ENCODE results near the gene NPHP1.
"Not testable (repeated sequence)": the region's sequence is repeated elsewhere in the genome, so short reads cannot be mapped to it uniquely, and the experiment has no call there.

The NPHP1 gene

GRCh38 chr2:110115291-110116032 is 89.4 kb downstream of the NPHP1 start, which contains the start of gene MALL:
MALL (minus strand) TSS chr2:110115822; CDS start chr2:110115792, 30 bp downstream.
- TF ChIP-seq EZH2 (IDR thresholded peaks at IDR 0.05) (no peak), FOXP2 (optimal IDR thresholded peaks at IDR 0.05; ENCODE audit: control extremely low read depth, extremely low read length, insufficient read depth) (no peak), POLR2AphosphoS5 (IDR thresholded peaks at IDR 0.05; ENCODE audit: borderline replicate concordance, low read depth, low read length) (no peak)
- DNase-seq (ENCODE audit: low read depth, low spot score), result no peak
- Histone ChIP-seq H3K9ac (ENCODE audit: insufficient read length) (no peak within 1 kb of the TSS), H3K9me3 (ENCODE audit: low read depth, low read length) (no peaks in the 10 kb centered on the region), H3K4me3 (peak within 1 kb of the TSS; percentile 25), H3K36me3 (ENCODE audit: insufficient read depth, low read length) (no peaks in the 10 kb centered on the region), H3K27ac (no peak within 1 kb of the TSS)

- Histone ChIP-seq H3K36me3 (ENCODE audit: insufficient read depth, low read length) (no peaks in the 10 kb centered on the region), H3K9me3 (ENCODE audit: low read depth, low read length) (no peaks in the 10 kb centered on the region), H3K9ac (ENCODE audit: insufficient read length) (no peak overlapping the region), H3K27ac (no peak overlapping the region), H3K4me3 (peak overlapping the region; percentile 25)
- TF ChIP-seq EZH2 (IDR thresholded peaks at IDR 0.05) (peak; percentile 54), FOXP2 (optimal IDR thresholded peaks at IDR 0.05; ENCODE audit: control extremely low read depth, extremely low read length, insufficient read depth) (no peak)
- DNase-seq (ENCODE audit: low read depth, low spot score), result no peak
Measured at GRCh38 chr2:110114831-110115255, 90.0 kb downstream of the NPHP1 start.

GRCh38 chr2:110113961-110114591 is 90.7 kb downstream of the NPHP1 start:
- Histone ChIP-seq H3K4me3 (no peak overlapping the region), H3K36me3 (ENCODE audit: insufficient read depth, low read length) (no peaks in the 10 kb centered on the region), H3K9ac (ENCODE audit: insufficient read length) (no peak overlapping the region), H3K27ac (no peak overlapping the region), H3K9me3 (ENCODE audit: low read depth, low read length) (no peaks in the 10 kb centered on the region)
- TF ChIP-seq FOXP2 (optimal IDR thresholded peaks at IDR 0.05; ENCODE audit: control extremely low read depth, extremely low read length, insufficient read depth) (no peak), EZH2 (IDR thresholded peaks at IDR 0.05) (no peak), POLR2AphosphoS5 (IDR thresholded peaks at IDR 0.05; ENCODE audit: borderline replicate concordance, low read depth, low read length) (no peak)
- DNase-seq (ENCODE audit: low read depth, low spot score), result no peak

- H3K9ac ChIP-seq (ENCODE audit: insufficient read length); H3K36me3 ChIP-seq (ENCODE audit: insufficient read depth, low read length); H3K9me3 ChIP-seq (ENCODE audit: low read depth, low read length); H3K27ac ChIP-seq; DNase-seq (ENCODE audit: low read depth, low spot score); H3K4me3 ChIP-seq: not testable (repeated sequence)
Measured at GRCh38 chr2:110108291-110108690, 96.5 kb downstream of the NPHP1 start.

GRCh38 chr2:110107092-110108079 is 97.4 kb downstream of the NPHP1 start:
- no peaks in the 10 kb centered on the region for H3K36me3 ChIP-seq (ENCODE audit: insufficient read depth, low read length)
- DNase-seq (ENCODE audit: low read depth, low spot score), result no peak

GRCh38 chr2:110106642-110107041 is 98.2 kb downstream of the NPHP1 start:
- H3K27ac ChIP-seq, result no peak overlapping the region
- no peak overlapping the region for H3K4me3 ChIP-seq
- no peak overlapping the region for H3K9ac ChIP-seq (ENCODE audit: insufficient read length)
- DNase-seq (ENCODE audit: low read depth, low spot score), result no peak
- H3K9me3 ChIP-seq (ENCODE audit: low read depth, low read length), result no peaks in the 10 kb centered on the region
- H3K36me3 ChIP-seq (ENCODE audit: insufficient read depth, low read length), result no peaks in the 10 kb centered on the region
- no peak for TF ChIP-seq EZH2 (IDR thresholded peaks at IDR 0.05)
- no peak for TF ChIP-seq POLR2AphosphoS5 (IDR thresholded peaks at IDR 0.05; ENCODE audit: borderline replicate concordance, low read depth, low read length)
- TF ChIP-seq FOXP2 (optimal IDR thresholded peaks at IDR 0.05; ENCODE audit: control extremely low read depth, extremely low read length, insufficient read depth), result no peak

More at GRCh38 chr2:110107092-110108079, 97.4 kb downstream of the NPHP1 start:
- H3K27ac ChIP-seq, result no peak overlapping the region
- TF ChIP-seq FOXP2 (optimal IDR thresholded peaks at IDR 0.05; ENCODE audit: control extremely low read depth, extremely low read length, insufficient read depth) (no peak), EZH2 (IDR thresholded peaks at IDR 0.05) (no peak), POLR2AphosphoS5 (IDR thresholded peaks at IDR 0.05; ENCODE audit: borderline replicate concordance, low read depth, low read length) (no peak)
- no peaks in the 10 kb centered on the region for H3K9me3 ChIP-seq (ENCODE audit: low read depth, low read length)
- H3K4me3 ChIP-seq, result no peak overlapping the region
- H3K9ac ChIP-seq (ENCODE audit: insufficient read length), result no peak overlapping the region

GRCh38 chr2:110105608-110106467 is 99.0 kb downstream of the NPHP1 start:
- H3K36me3 ChIP-seq (ENCODE audit: insufficient read depth, low read length), result no peaks in the 10 kb centered on the region
- H3K9ac ChIP-seq (ENCODE audit: insufficient read length), result no peak overlapping the region
- TF ChIP-seq FOXP2 (optimal IDR thresholded peaks at IDR 0.05; ENCODE audit: control extremely low read depth, extremely low read length, insufficient read depth) (no peak), POLR2AphosphoS5 (IDR thresholded peaks at IDR 0.05; ENCODE audit: borderline replicate concordance, low read depth, low read length) (no peak), EZH2 (IDR thresholded peaks at IDR 0.05) (no peak)
- H3K27ac ChIP-seq, result no peak overlapping the region
- DNase-seq (ENCODE audit: low read depth, low spot score), result no peak
- no peak overlapping the region for H3K4me3 ChIP-seq
- H3K9me3 ChIP-seq (ENCODE audit: low read depth, low read length), result no peaks in the 10 kb centered on the region

All from SK-N-MC (cell line).